Endothelial cell of hepatic sinusoid (primary cell): Measurements from ENCODE around the gene SNRPN.
"Not testable (repeated sequence)": the region's sequence is repeated elsewhere in the genome, so short reads cannot be mapped to it uniquely, and the experiment has no call there.

Source experiments
- in situ Hi-C: cut with HindIII; loops from 2 replicates; pipeline ENCODE4 v1.10.0; 2017; ENCODE audit warnings: low sequenced_read_pairs

The SNRPN gene

DNA sequence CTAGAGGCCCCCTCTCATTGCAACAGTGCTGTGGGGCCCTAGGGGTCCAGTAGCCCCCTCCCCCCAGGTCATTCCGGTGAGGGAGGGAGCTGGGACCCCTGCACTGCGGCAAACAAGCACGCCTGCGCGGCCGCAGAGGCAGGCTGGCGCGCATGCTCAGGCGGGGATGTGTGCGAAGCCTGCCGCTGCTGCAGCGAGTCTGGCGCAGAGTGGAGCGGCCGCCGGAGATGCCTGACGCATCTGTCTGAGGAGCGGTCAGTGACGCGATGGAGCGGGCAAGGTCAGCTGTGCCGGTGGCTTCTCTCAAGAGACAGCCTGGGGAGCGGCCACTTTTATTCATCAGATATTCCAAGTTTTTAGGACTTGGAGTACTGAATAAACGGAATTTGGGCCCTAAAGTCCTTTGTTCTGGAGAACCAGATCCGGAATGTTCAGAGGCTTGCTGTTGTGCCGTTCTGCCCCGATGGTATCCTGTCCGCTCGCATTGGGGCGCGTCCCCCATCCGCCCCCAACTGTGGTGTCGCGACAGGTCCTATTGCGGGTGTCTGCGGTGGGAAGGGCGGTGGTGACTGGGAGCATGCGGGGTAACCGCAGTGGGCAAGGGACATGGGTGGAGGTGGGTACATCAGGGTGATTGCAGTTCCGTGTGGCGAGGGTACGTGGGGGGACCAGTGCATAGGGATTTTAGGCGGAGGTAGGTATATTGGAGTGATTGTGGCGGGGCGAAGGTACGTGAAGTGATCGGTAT, at the start of gene SNRPN, which contains the start of gene SNURF:
Gene SNRPN (plus strand): TSS at position 205 of the 748 bp plus-strand sequence. CDS start 19,467 bp downstream, outside the sequence.
Gene SNURF (plus strand): TSS at position 205 of the 748 bp plus-strand sequence. CDS start 62 bp downstream, at position 267.
- in situ Hi-C loops = no loop called here

DNA sequence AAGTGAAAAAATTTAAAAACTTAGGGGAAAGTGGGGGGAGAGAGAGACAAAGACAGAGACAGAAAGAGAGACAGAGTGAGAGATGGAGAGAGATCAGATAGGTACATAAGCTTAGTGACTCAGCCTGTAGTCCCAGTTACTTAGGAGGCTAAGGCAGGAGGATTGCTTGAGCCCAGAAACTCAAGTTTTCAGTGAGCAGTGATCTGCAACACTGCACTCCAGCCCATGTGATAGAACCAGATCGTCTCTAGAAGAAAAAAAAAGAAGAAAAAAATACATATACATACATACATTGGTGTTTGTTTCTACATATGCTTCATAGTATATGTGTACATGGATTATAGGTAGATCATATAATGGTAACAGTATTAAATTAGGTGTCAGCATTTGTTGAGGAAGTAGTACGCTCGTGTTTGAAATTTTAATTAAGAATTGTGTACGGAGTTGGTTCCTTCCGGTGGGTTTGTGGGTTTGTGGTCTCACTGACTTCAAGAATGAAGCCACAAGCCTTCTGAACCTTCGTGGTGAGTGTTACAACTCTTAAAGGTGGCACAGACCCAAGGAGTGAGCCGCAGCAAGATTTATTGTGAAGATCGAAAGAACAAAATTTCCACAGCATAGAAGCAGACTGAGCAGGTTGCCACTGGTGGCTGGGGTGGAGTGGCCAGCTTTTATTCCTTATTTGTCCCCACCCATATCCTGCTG, 38.3 kb upstream of the SNRPN start:
- in situ Hi-C loops = no loop called here

DNA sequence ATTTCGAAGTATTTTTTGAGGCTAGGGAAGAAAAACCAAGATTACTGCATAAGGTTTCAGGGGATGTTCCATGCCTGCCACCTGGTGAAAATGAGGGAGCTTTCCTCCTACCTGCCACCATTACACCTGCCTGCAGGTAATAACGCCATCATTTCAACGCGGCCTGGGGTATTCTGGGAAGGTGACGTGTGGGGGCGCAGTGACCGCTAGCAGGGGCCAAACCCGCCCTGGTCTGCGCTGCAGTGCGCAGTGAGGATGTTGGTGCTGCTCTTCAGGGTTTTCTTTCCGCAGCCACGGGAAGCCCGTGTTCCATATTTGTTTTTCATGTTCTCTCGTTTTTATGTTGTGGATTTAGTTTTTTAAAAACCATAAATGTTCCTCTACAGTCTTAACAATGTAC, 37.4 kb upstream of the SNRPN start:
- in situ Hi-C loops = no loop called here

DNA sequence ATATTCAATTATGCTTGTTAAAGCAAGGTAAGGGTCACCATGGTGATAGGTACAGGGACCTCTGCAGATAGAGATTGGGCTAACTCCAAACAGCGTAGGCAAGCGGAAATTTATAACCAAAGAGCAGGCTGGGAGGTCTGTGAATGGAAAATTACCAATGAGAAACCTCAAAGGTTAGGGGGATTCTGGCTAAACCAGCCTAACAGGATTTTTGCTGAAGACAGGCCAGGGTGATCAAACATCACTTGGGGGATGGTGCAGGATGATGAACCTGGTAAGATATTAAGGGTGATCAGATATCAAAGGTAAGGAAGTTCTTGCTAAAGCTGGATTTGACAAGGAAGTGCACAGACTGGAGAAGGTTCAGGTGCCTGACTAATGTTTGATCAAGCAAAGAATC, 35.3 kb upstream of the SNRPN start:
- in situ Hi-C loops = no loop called here

DNA sequence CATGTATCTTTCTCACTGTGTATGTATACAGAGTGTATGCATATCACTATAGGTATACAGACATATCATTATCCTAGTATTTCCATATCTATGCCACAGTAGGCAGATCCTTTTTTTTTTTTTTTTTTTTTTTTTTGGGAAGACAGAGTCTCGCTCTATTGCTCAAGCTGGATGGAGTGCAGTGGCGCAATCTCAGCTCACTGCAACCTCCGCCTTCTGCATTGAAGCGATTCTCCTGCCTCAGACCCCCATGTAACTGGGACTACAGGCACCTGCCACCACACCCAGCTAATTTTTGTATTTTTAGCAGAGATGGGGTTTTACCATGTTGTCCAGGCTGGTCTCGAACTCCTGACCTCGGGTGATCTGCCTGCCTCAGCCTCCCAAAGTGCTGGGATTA, 32.0 kb upstream of the SNRPN start:
- in situ Hi-C loops = not testable (repeated sequence)

DNA sequence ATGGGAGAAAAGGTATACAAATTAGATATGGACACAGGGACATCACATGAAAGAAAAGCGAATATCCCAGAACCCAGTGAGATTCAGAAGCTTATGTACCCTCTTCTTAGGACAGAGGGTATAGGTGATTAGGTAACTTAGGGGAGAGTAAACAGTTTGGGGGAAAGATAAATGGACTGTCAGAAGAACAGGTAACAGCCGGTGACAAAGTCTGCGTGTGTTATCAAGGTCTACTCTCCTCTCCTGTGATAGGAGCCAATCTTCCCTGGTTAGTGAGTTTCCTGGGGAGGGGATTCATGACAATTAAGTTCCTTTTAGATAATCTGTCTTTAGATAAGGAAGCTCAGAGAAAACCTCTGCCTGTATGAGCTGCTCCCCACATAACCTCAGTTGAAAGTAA, 30.6 kb upstream of the SNRPN start:
- in situ Hi-C loops = no loop called here

DNA sequence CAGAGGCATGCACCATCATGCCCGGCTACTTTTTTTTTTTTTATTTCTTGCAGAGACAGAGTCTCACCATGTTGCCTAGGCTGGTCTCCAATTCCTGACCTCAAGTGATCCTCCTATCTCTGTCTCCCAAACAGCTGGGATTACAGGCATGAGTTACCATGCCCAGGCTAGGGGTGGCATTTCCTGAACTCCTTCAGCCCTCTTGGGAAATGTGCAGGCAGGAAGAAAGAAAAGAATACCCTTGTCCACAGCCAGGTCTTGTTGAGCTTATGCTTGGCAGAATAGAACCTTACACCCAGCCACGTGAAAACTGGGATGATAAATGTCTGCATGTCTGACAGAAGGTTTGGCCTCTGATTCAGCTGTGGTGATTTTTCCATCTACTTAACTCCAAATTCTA, 30.2 kb upstream of the SNRPN start:
- in situ Hi-C loops = no loop called here

DNA sequence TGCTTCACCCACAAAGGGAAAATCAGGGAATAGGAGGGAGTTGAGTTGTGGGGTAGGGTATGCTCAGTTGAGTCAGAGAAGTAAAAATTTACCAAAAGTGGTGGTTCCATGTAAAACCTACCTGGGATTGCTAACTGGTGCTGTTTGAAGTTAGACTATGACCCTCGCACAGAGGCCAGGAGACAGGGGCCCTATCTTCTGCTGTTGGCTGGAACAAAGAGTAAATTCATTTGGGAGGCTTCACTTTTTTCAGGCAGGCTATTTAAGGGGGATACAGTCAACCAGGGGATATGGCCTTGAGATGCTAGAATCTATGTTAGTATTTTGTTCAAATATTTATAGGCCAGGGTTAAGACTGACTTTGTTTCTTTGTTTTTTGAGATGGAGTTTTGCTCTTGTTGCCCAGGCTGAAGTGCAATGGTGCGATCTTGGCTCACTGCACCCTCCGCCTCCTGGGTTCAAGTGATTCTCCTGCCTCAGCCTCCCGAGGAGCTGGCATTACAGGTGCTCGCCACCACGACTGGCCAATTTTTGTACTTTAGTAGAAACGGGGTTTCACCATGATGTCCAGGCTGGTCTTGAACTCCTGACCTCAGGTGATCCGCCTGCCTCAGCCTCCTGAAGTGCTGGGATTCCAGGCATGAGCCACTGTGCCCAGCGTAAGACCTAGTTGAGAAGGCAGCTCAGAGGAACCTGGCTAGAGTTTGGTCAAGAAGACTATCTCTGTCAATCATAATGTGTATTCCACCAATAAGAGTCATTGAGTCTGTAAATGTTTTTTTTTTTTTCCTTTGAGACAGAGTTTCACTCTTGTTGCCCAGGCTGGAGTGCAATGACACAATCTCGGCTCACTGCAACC, 22.7 kb upstream of the SNRPN start:
- in situ Hi-C loops = not testable (repeated sequence)

DNA sequence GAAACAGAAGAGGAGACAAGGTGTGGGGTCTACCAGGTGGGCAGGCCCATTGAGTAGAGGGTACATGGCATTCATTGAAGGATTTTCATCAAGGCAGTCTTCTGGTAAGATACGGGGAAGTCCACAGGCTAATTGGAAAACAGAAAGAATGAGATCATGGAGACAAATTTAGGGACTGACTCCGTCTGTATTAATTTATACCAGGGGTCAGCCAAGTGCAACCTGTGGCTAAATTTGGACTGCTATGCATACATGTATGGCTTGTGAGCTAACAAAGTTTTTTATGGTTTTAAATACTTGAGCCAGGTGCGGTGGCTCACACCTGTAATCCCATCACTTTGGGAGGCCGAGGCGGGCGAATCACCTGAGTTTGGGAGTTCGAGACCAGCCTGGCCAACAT, 21.1 kb upstream of the SNRPN start:
- in situ Hi-C loops = no loop called here

DNA sequence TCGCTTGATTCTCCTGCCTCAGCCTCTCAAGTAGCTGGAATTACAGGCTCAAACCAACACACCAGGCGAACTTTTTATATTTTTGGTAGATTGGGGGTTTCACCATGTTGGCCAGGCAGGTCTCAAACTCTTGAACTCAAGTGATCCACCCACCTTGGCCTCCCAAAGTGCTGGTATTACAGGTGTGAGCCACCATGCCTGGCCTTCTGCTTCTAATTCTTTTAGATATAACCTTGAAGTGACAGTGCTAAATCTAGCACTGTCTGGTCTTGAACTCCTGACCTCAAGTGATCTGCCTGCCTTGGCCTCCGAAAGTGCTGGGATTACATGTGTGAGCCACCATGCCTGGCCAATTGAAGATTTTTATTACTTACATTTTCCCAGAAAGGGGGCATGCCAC, 16.6 kb upstream of the SNRPN start:
- in situ Hi-C loops = not testable (repeated sequence)

DNA sequence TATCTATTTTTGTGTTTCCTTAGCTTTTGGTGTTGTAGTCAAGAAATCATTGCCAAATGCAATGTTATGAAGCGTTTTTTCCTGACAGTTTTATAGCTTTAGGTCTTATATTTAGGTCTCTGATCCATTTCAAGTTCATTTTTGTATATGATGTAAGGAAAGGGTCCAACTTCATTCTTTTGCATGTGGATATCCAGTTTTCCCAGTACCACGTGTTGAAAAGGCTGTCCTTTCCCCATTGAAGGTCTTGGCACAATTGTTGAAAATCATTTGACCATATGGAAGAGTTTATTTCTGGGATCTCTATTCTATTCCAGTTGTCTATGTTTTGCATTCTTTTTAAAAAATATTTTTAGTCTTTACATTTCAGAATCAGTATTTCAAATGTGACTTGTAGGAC, 14.6 kb upstream of the SNRPN start:
- in situ Hi-C loops = no loop called here

DNA sequence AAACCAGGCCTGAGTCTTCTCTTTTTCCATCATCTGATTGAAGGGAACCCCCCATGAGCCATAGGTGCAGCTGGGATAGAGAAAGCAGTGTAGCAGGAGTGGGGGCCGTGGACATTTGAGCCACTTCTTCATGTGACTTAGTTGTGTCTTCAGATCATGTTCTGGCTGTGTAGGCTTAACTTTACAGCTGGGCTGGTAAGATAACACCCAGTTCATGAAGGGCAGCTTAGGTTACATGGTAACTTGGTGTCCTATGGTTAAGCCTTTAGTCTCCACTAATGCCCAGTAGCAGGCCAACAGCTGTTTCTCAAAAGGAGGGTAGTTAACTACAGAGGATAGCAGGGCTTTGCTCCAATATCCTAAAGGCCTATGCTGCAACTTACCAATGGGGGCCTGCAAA, 11.4 kb upstream of the SNRPN start:
- in situ Hi-C loops = no loop called here

DNA sequence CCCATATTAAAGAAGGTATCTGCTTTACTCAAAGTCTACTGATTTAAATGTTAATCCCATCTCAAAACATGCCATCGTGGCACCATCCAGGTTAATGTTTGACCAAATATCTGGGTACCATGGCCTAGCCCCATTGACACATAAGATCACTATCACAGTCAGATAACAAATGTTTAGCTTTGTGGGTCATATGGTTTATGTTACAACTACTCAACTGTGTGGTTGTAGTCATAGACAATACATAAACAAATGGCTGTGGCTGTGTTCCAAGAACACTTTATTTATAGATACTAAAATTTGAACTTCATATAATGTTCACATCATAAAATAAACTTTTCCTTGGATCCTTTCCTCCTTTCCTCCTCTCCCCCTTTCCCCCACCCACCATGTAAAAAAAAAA, 9.8 kb upstream of the SNRPN start:
- in situ Hi-C loops = no loop called here

DNA sequence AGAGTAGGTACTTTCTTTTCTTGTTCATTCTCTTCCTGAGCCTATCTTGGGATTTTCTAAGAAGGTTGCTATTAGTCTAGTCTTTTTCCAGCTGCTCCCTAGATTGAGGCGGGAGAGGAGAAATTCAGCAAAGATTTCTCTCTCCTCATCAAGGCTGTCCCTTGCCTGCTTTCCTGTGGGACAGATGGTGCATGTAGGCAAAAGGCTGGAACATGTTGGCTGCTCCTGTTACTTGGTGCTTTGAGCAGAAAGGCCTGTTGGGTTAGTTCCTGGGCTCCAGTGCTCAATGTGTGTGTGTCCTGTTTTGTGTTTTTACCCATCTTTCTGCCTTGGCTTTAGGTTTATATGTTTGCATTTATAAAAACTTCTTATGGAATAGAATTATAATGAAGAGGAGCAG, 9.1 kb upstream of the SNRPN start:
- in situ Hi-C loops = no loop called here

DNA sequence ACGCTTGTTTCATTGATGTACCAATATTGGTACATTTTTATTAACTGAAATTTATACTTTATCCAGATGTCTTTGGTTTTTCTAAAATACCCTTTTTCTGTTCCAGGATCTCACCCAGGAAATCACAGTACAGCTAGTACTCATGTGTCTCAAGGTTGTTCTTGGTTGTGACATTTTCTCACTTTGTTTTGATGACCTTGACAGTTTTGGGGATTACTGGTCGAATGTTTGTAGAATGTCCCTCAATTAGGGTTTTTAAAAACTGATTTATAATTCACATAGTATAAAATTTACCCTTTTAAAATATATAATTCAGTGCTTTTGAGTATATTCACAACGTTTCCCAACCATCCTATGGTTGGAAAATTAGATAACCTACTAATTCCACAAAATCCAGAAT, 6.3 kb upstream of the SNRPN start:
- in situ Hi-C loops = no loop called here

DNA sequence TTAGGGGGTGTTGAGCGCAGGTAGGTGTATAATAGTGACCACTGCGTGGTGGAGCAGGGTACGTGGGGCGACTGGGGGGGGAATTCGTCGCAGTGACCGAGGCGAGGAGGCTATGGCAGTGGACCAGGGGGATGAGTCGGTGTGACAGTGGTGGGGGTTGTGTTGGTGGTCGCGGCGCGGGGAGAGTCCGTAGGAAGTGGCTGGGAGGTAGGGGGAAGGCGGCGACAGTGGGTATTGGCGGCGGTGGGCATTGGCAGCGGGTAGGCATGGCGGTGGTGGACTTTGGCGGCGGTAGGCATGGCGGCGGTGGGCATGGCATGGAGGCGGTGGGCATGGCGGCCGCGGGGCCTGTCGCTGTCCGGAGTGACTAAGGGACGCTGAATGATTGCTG, 739 bp downstream of the SNRPN start:
- in situ Hi-C loops = no loop called here

DNA sequence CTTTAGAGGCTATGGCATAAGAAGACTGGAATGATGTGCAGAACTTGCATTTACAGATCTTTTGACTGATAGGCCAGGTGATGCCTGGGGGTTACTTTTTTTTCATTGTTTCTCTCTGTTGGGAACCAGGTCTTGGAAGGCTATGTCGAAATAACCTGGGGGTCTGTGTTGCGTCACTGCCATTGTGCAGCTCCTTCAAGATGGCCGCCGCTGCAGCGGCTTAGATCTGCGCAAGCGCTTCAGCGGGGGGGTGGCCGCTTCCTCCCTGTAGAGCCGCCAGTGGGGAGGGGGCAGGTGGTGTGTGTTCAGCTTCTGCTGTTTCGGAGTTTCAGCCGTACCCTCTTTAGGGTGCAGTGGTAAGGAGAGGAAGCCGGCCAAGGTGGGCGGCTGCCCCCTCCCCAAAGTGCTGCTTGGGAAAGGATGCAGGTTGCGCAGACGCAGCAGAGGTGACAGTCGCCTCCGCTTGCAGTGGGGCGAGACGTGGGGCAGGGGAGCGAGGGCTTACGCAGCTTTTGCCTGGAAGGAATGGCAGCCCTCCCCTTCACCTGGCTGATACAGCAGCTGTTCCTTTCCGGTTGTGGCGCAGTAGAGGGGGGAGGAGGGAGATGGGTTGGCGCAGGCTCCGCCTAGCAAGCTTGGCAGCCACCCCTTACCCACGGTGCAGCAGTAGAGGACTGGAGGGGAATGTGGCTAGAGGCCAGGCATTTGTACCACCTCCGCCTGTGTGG, 1.5 kb downstream of the SNRPN start:
- in situ Hi-C loops = no loop called here

DNA sequence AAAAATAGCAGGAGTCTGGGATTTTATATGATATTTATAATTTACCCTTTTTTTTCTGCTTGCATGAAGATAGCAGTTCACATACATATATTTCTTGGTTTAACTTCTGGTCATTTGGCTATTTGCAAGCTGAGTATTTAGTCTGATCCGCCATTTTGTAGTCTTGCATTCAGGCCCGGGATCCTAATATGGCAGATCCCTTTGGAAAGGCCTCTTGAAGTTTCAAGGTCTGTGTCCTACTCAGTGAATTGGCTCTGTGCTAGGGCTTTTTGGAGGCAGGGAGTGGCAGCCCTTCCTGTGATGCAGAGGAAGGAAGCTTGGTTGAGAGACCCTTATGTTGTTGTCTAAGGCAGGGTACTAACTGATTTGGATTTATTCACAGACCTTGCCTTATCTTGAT, 2.9 kb downstream of the SNRPN start:
- in situ Hi-C loops = no loop called here

DNA sequence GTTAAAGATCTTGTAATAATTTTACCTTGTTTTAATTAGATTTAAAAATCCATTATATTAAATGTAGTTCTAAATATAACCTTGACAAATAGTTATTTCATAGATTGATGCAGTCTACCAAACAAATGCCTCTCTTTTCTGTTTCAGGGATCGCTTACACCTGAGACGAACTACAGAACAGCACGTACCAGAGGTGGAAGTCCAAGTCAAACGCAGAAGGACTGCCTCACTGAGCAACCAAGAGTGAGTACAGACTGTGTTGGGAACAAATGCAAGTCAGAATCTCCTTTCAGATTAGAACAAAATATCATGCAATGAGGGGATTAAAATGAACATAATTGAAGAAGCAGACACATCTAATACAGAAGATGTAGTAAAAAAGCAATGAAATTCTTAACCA, 7.2 kb downstream of the SNRPN start:
- in situ Hi-C loops = no loop called here

DNA sequence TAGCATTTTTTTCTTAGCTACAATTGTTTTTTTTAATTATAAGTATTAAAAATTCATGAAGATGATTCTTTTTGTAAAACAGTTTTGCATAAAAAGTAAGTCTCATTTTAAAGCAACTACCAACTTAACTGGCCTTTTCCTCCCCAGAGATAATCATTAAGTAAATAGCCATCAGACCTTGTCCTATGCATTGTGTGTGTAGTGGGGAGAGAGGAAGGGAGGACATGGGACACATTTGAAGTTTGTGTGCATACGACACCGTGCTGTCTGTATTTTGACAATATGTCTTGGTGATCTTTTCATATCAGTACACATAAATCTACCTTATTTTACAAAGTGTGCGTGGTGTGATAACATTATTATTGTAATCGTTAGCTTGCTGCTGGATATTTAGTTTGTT, 8.1 kb downstream of the SNRPN start:
- in situ Hi-C loops = no loop called here
